NT2/D1 (cell line): ENCODE data around the gene FDPS.

Experiments used
- YY1 ChIP-seq: IDR thresholded peaks from 2 replicates; pipeline ENCODE4 v1.6.1; 2011; ENCODE audit not compliant: insufficient read length, insufficient read depth
- ZNF274 ChIP-seq: IDR thresholded peaks from 2 replicates; pipeline ENCODE4 v1.6.1; 2011; ENCODE audit warnings: mild to moderate bottlenecking, low read depth, low read length

GRCh38 chr1:155268630-155269029 lies 40.0 kb upstream of the FDPS start:
- no peak for TF ChIP-seq ZNF274
- no peak for TF ChIP-seq YY1
